Measurements from ENCODE around the gene ACCSL. TPM values are rescaled to one million over a fixed set of nuclear protein-coding genes. Genes with fewer than 3 reads are reported as not detected.

The ACCSL gene
- total RNA-seq, result not detected
- long read RNA-seq, result 0 reads

- DNase-seq (no peak), ATAC-seq (no peak)
- intact Hi-C loops (cut with DNase I, micrococcal nuclease), result no loop called here
Measured at GRCh38 chr11:44047931-44048431, at the start of gene ACCSL. Gene ACCSL, plus strand, starts transcription at chr11:44047981. Its CDS starts 56 bp downstream, at chr11:44048037.

GRCh38 chr11:43998308-43998707, 49.5 kb upstream of the ACCSL start:
- intact Hi-C loops (cut with DNase I, micrococcal nuclease), result no loop called here
- ATAC-seq, result no peak
- DNase-seq, result no peak

GRCh38 chr11:44000731-44001130, 47.0 kb upstream of the ACCSL start:
- no peak for ATAC-seq
- intact Hi-C loops (cut with DNase I, micrococcal nuclease), result no loop called here

GRCh38 chr11:44002191-44003093, 45.3 kb upstream of the ACCSL start:
- DNase-seq (no peak), ATAC-seq (no peak)

More at GRCh38 chr11:44000731-44001130, 47.0 kb upstream of the ACCSL start:
- no peak for DNase-seq

GRCh38 chr11:44003736-44004451, 43.9 kb upstream of the ACCSL start:
- DNase-seq (no peak), ATAC-seq (no peak)
- intact Hi-C loops (cut with DNase I, micrococcal nuclease), result no loop called here

More at GRCh38 chr11:44002191-44003093, 45.3 kb upstream of the ACCSL start:
- intact Hi-C loops (cut with DNase I, micrococcal nuclease), result no loop called here

GRCh38 chr11:44004452-44005062, 43.2 kb upstream of the ACCSL start:
- intact Hi-C loops (cut with DNase I, micrococcal nuclease), result no loop called here
- DNase-seq (no peak), ATAC-seq (no peak)

- no peak for DNase-seq
- intact Hi-C loops (cut with DNase I, micrococcal nuclease), result no loop called here
- no peak for ATAC-seq
Measured at GRCh38 chr11:44005063-44005701, 42.6 kb upstream of the ACCSL start.

- no peak for ATAC-seq
- intact Hi-C loops (cut with DNase I, micrococcal nuclease), result no loop called here
- no peak for DNase-seq
Measured at GRCh38 chr11:44005956-44006355, 41.8 kb upstream of the ACCSL start.

- no peak for ATAC-seq
- DNase-seq, result no peak
- intact Hi-C loops (cut with DNase I, micrococcal nuclease), result no loop called here
Measured at GRCh38 chr11:44006917-44007361, 40.8 kb upstream of the ACCSL start.

- DNase-seq, result no peak
- intact Hi-C loops (cut with DNase I, micrococcal nuclease), result no loop called here
- no peak for ATAC-seq
Measured at GRCh38 chr11:44007481-44008087, 40.2 kb upstream of the ACCSL start.

GRCh38 chr11:44008088-44008501, 39.7 kb upstream of the ACCSL start:
- ATAC-seq, result no peak
- intact Hi-C loops (cut with DNase I, micrococcal nuclease), result no loop called here
- no peak for DNase-seq

- ATAC-seq (no peak), DNase-seq (no peak)
- intact Hi-C loops (cut with DNase I, micrococcal nuclease), result no loop called here
Measured at GRCh38 chr11:44008698-44009097, 39.1 kb upstream of the ACCSL start.

- ATAC-seq (no peak), DNase-seq (no peak)
- intact Hi-C loops (cut with DNase I, micrococcal nuclease), result no loop called here
Measured at GRCh38 chr11:44010789-44011251, 37.0 kb upstream of the ACCSL start.

- no peak for ATAC-seq
Measured at GRCh38 chr11:44011797-44012196, 36.0 kb upstream of the ACCSL start.

GRCh38 chr11:44014968-44015623, 32.7 kb upstream of the ACCSL start:
- DNase-seq (no peak), ATAC-seq (no peak)
- intact Hi-C loops (cut with DNase I, micrococcal nuclease), result no loop called here

More at GRCh38 chr11:44011797-44012196, 36.0 kb upstream of the ACCSL start:
- intact Hi-C loops (cut with DNase I, micrococcal nuclease), result no loop called here
- no peak for DNase-seq

- intact Hi-C loops (cut with DNase I, micrococcal nuclease), result no loop called here
- ATAC-seq, result no peak
Measured at GRCh38 chr11:44015624-44016007, 32.2 kb upstream of the ACCSL start.

GRCh38 chr11:44016131-44016530, 31.6 kb upstream of the ACCSL start:
- intact Hi-C loops (cut with DNase I, micrococcal nuclease), result no loop called here
- DNase-seq (no peak), ATAC-seq (no peak)

More at GRCh38 chr11:44015624-44016007, 32.2 kb upstream of the ACCSL start:
- no peak for DNase-seq
